ENCODE results near the gene DHTKD1.
"Not testable (repeated sequence)": the region's sequence is repeated elsewhere in the genome, so short reads cannot be mapped to it uniquely, and the experiment has no call there.

Gene DHTKD1

GRCh38 chr10:12135631-12136030 lies 66.9 kb downstream of the DHTKD1 start:
- Histone ChIP-seq H3K4me3 (no peak overlapping the region), H3K27me3 (ENCODE audit: low read depth) (no peaks in the 10 kb centered on the region), H3K4me1 (no peaks in the 10 kb centered on the region; the same call in 1 of the 2 replicates), H3K36me3 (replicated peaks) (peaks cover 18% of the 10 kb centered on the region), H3K9me3 (no peaks in the 10 kb centered on the region)
- no peak for DNase-seq (ENCODE audit: low spot score in 2 of 2)
- in situ Hi-C loops (cut with MboI; ENCODE audit: low sequenced_read_pairs): no loop called here

GRCh38 chr10:12140038-12140437 lies 71.3 kb downstream of the DHTKD1 start:
- in situ Hi-C loops (cut with MboI; ENCODE audit: low sequenced_read_pairs): no loop called here
- H3K36me3 ChIP-seq (replicated peaks): peaks cover 32% of the 10 kb centered on the region
- H3K4me1 ChIP-seq: no peaks in the 10 kb centered on the region
- no peak overlapping the region for H3K4me3 ChIP-seq
- no peak for DNase-seq (ENCODE audit: low spot score in 2 of 2)
- H3K27me3 ChIP-seq (ENCODE audit: low read depth): no peaks in the 10 kb centered on the region
- H3K9me3 ChIP-seq: no peaks in the 10 kb centered on the region

- Histone ChIP-seq H3K4me3 (no peak overlapping the region), H3K4me1 (no peaks in the 10 kb centered on the region), H3K9me3 (no peaks in the 10 kb centered on the region), H3K36me3 (replicated peaks) (peaks cover 20% of the 10 kb centered on the region), H3K27me3 (ENCODE audit: low read depth) (no peaks in the 10 kb centered on the region)
- in situ Hi-C loops (cut with MboI; ENCODE audit: low sequenced_read_pairs): no loop called here
- no peak for DNase-seq (ENCODE audit: low spot score in 2 of 2)
These were observed 75.8 kb downstream of the DHTKD1 start for GRCh38 chr10:12144538-12144937.

- in situ Hi-C loops (cut with MboI; ENCODE audit: low sequenced_read_pairs): no loop called here
- Histone ChIP-seq H3K36me3 (replicated peaks) (peaks cover 20% of the 10 kb centered on the region), H3K27me3 (ENCODE audit: low read depth) (no peaks in the 10 kb centered on the region), H3K9me3 (no peaks in the 10 kb centered on the region), H3K4me1 (no peaks in the 10 kb centered on the region), H3K4me3 (no peak overlapping the region)
- DNase-seq (ENCODE audit: low spot score in 2 of 2): no peak
These were observed 81.4 kb downstream of the DHTKD1 start for GRCh38 chr10:12150163-12150562.

- Histone ChIP-seq H3K4me1 (no peaks in the 10 kb centered on the region), H3K4me3 (no peak overlapping the region), H3K27me3 (ENCODE audit: low read depth) (no peaks in the 10 kb centered on the region), H3K36me3 (replicated peaks) (peaks cover 25% of the 10 kb centered on the region), H3K9me3 (no peaks in the 10 kb centered on the region)
- no peak for DNase-seq (ENCODE audit: low spot score in 2 of 2)
- in situ Hi-C loops (cut with MboI; ENCODE audit: low sequenced_read_pairs): no loop called here
These were observed 85.8 kb downstream of the DHTKD1 start for GRCh38 chr10:12154516-12154915.

GRCh38 chr10:12156367-12157123 lies 87.8 kb downstream of the DHTKD1 start:
- Histone ChIP-seq H3K4me1 (no peaks in the 10 kb centered on the region), H3K4me3 (no peak overlapping the region), H3K9me3 (no peaks in the 10 kb centered on the region), H3K36me3 (replicated peaks) (peaks cover 23% of the 10 kb centered on the region), H3K27me3 (ENCODE audit: low read depth) (no peaks in the 10 kb centered on the region)
- DNase-seq (ENCODE audit: low spot score in 2 of 2): no peak
- in situ Hi-C loops (cut with MboI; ENCODE audit: low sequenced_read_pairs): no loop called here

- DNase-seq (ENCODE audit: low spot score in 2 of 2): no peak
- in situ Hi-C loops (cut with MboI; ENCODE audit: low sequenced_read_pairs): no loop called here
- Histone ChIP-seq H3K4me3 (no peak overlapping the region), H3K9me3 (no peaks in the 10 kb centered on the region), H3K27me3 (ENCODE audit: low read depth) (no peaks in the 10 kb centered on the region), H3K4me1 (no peaks in the 10 kb centered on the region), H3K36me3 (replicated peaks) (peaks cover 36% of the 10 kb centered on the region)
These were observed 89.4 kb downstream of the DHTKD1 start for GRCh38 chr10:12158111-12158510.

GRCh38 chr10:12160664-12161063 lies 91.9 kb downstream of the DHTKD1 start:
- Histone ChIP-seq H3K36me3 (replicated peaks) (peaks cover 44% of the 10 kb centered on the region), H3K4me3 (no peak overlapping the region), H3K9me3 (no peaks in the 10 kb centered on the region), H3K27me3 (ENCODE audit: low read depth) (no peaks in the 10 kb centered on the region), H3K4me1 (no peaks in the 10 kb centered on the region)
- in situ Hi-C loops (cut with MboI; ENCODE audit: low sequenced_read_pairs): no loop called here
- DNase-seq (ENCODE audit: low spot score in 2 of 2): no peak

GRCh38 chr10:12162927-12163326 lies 94.2 kb downstream of the DHTKD1 start:
- H3K36me3 ChIP-seq (replicated peaks): peaks cover 60% of the 10 kb centered on the region
- no peaks in the 10 kb centered on the region for H3K4me1 ChIP-seq
- no peak overlapping the region for H3K4me3 ChIP-seq
- DNase-seq (ENCODE audit: low spot score in 2 of 2): no peak
- in situ Hi-C loops (cut with MboI; ENCODE audit: low sequenced_read_pairs): no loop called here
- H3K9me3 ChIP-seq: no peaks in the 10 kb centered on the region
- no peaks in the 10 kb centered on the region for H3K27me3 ChIP-seq (ENCODE audit: low read depth)

GRCh38 chr10:12164085-12164484 lies 95.3 kb downstream of the DHTKD1 start:
- Histone ChIP-seq H3K9me3 (no peaks in the 10 kb centered on the region), H3K36me3 (replicated peaks) (peaks cover 57% of the 10 kb centered on the region), H3K4me3 (no peak overlapping the region), H3K4me1 (no peaks in the 10 kb centered on the region), H3K27me3 (ENCODE audit: low read depth) (no peaks in the 10 kb centered on the region)
- in situ Hi-C loops (cut with MboI; ENCODE audit: low sequenced_read_pairs): no loop called here
- no peak for DNase-seq (ENCODE audit: low spot score in 2 of 2)

- in situ Hi-C loops (cut with MboI; ENCODE audit: low sequenced_read_pairs): no loop called here
- H3K4me1 ChIP-seq: no peaks in the 10 kb centered on the region
- H3K36me3 ChIP-seq (replicated peaks): peaks cover 67% of the 10 kb centered on the region
- H3K27me3 ChIP-seq (ENCODE audit: low read depth): no peaks in the 10 kb centered on the region
- DNase-seq (ENCODE audit: low spot score in 2 of 2): no peak
- H3K9me3 ChIP-seq: no peaks in the 10 kb centered on the region
- no peak overlapping the region for H3K4me3 ChIP-seq
These were observed 96.3 kb downstream of the DHTKD1 start for GRCh38 chr10:12165036-12165435.

GRCh38 chr10:12165999-12166775 lies 97.4 kb downstream of the DHTKD1 start:
- no peak for DNase-seq (ENCODE audit: low spot score in 2 of 2)
- no peaks in the 10 kb centered on the region for H3K9me3 ChIP-seq
- in situ Hi-C loops (cut with MboI; ENCODE audit: low sequenced_read_pairs): no loop called here
- no peak overlapping the region for H3K4me3 ChIP-seq
- H3K36me3 ChIP-seq (replicated peaks): peaks cover 70% of the 10 kb centered on the region
- H3K4me1 ChIP-seq: no peaks in the 10 kb centered on the region
- no peaks in the 10 kb centered on the region for H3K27me3 ChIP-seq (ENCODE audit: low read depth)

- H3K27me3 ChIP-seq (ENCODE audit: low read depth); in situ Hi-C loops (cut with MboI; ENCODE audit: low sequenced_read_pairs); H3K9me3 ChIP-seq; H3K4me3 ChIP-seq; DNase-seq (ENCODE audit: low spot score in 2 of 2); H3K4me1 ChIP-seq: not testable (repeated sequence)
- H3K36me3 ChIP-seq (replicated peaks): peaks cover 78% of the 10 kb centered on the region
These were observed 102.8 kb downstream of the DHTKD1 start for GRCh38 chr10:12171512-12171911.
